HepG2 (cell line): ENCODE measurements around the gene SPN. TPM values are rescaled to one million over a fixed set of nuclear protein-coding genes. Genes with fewer than 3 reads are reported as not detected.

Experiments used
- ATAC-seq: fragments of 200-7000 bp; cut with Tn5 transposase; 3 replicates; pipeline ENCODE4 v1.9.1; 2020; ENCODE audit warnings: mild to moderate bottlenecking, moderate library complexity
- BruUV-seq: library from RNA; stranded (reverse); fragments of 400-500 nt; replicated peaks from 2 replicates; lab custom pipeline; 2021; lab: Mats Ljungman, UMichigan
- CTCF ChIA-PET: fragments of 300-600 bp; formaldehyde crosslinking; extraction: SDS; loops from one replicate; lab custom pipeline; 2021; ENCODE audit warnings: low total read pairs, inconsistent platforms, low intra/inter-chr PET ratio; lab: Yijun Ruan, JAX
- POLR2A ChIA-PET: fragments of 350-600 bp; sonication (Branson Sonifier 250); formaldehyde crosslinking; loops from one replicate; lab custom pipeline; 2020; ENCODE audit warnings: antibody characterized with exemption, inconsistent platforms; lab: Yijun Ruan, JAX
- DNase-seq: peaks from one replicate; pipeline ENCODE4 v3.0.0-alpha.2; 2015; ENCODE audit warnings: low spot score
- FAIRE-seq: peaks from 3 replicates; lab custom pipeline; 2011; peaks lifted over from hg19 to GRCh38; lab: Jason Lieb, UNC
- H2AFZ ChIP-seq: one replicate; pipeline ENCODE4 v1.6.1; 2011; ENCODE audit warnings: low read length, inconsistent platforms
- H3K27ac ChIP-seq: fragments of 300-600 bp; 3 replicates; pipeline ENCODE4 v1.8.0; 2011; ENCODE audit warnings: mixed run types, mild to moderate bottlenecking, mixed read lengths, low read length, inconsistent platforms; ENCODE audit not compliant: insufficient read depth; ENCODE audit errors: extremely low read length
- H3K27me3 ChIP-seq, 2 experiments: fragments of 200-600 bp in 1 of 2; 2 replicates in 1 of 2; 3 replicates in 1 of 2; pipeline versions ENCODE4 v1.6.0 to v1.8.0; 2011; ENCODE audit warnings: low read length in 2 of 2, mild to moderate bottlenecking in 2 of 2, moderate library complexity in 2 of 2, inconsistent platforms in 1 of 2; ENCODE audit not compliant: insufficient read depth in 2 of 2, control insufficient read depth in 1 of 2
- H3K36me3 ChIP-seq, 2 experiments: fragments of 200-600 bp in 1 of 2; replicated peaks in 1 of 2; 2 replicates in 1 of 2; 3 replicates in 1 of 2; pipeline versions ENCODE4 v1.5.1 to v1.8.0; 2011; ENCODE audit warnings: low read length in 2 of 2, inconsistent platforms in 1 of 2; ENCODE audit not compliant: insufficient read depth in 2 of 2, control insufficient read depth in 1 of 2
- H3K4me1 ChIP-seq: 2 replicates; pipeline ENCODE4 v1.5.1; 2012; ENCODE audit warnings: low read length, inconsistent platforms; ENCODE audit not compliant: insufficient read depth
- H3K4me2 ChIP-seq: 2 replicates; pipeline ENCODE4 v1.6.0; 2011; ENCODE audit warnings: low read depth, low read length, inconsistent platforms
- H3K4me3 ChIP-seq, 3 experiments: fragments of 200-600 bp in 1 of 3; sonication (generic), shearing (Covaris generic) in 1 of 3; replicated peaks in 1 of 3; 2 replicates each; pipeline ENCODE4 v1.5.1; 2011 to 2016; ENCODE audit warnings: low read length in 3 of 3, inconsistent platforms in 2 of 3, low read depth in 2 of 3, mild to moderate bottlenecking in 2 of 3, control low read depth in 1 of 3, mixed read lengths in 1 of 3; ENCODE audit not compliant: insufficient read depth in 1 of 3
- H3K79me2 ChIP-seq: one replicate; pipeline ENCODE4 v1.6.1; 2011; ENCODE audit warnings: low read length, inconsistent platforms; ENCODE audit not compliant: insufficient read depth
- H3K9ac ChIP-seq: 2 replicates; pipeline ENCODE4 v1.6.0; 2011; ENCODE audit warnings: mild to moderate bottlenecking, low read depth, low read length, inconsistent platforms; ENCODE audit not compliant: insufficient read depth
- H3K9me3 ChIP-seq: 2 replicates; pipeline ENCODE4 v1.5.1; 2012; ENCODE audit warnings: mild to moderate bottlenecking, low read length
- H4K20me1 ChIP-seq: 2 replicates; pipeline ENCODE4 v1.6.0; 2011; ENCODE audit warnings: inconsistent platforms, mild to moderate bottlenecking, low read length, moderate library complexity; ENCODE audit not compliant: insufficient read depth
- AGO2 ChIP-seq: fragments of 200-400 bp; formaldehyde crosslinking; optimal IDR thresholded peaks from 2 replicates; pipeline ENCODE3; 2017; ENCODE audit warnings: mild to moderate bottlenecking, low read depth, low read length, moderate library complexity
- CERS6 ChIP-seq: sonication (generic); formaldehyde crosslinking; IDR thresholded peaks from 2 replicates; pipeline ENCODE4 v1.5.0; 2020; ENCODE audit warnings: missing genetic modification reagents
- CSRNP1 ChIP-seq: sonication (generic); formaldehyde crosslinking; IDR thresholded peaks from 2 replicates; pipeline ENCODE4 v1.8.1; 2023; ENCODE audit warnings: mild to moderate bottlenecking, missing genetic modification reagents
- JUN ChIP-seq: sonication (generic); formaldehyde crosslinking; IDR thresholded peaks from 2 replicates; pipeline ENCODE4 v1.4.0; 2020; ENCODE audit warnings: mild to moderate bottlenecking, missing genetic modification reagents
- JUND ChIP-seq: sonication (generic); formaldehyde crosslinking; IDR thresholded peaks from 2 replicates; pipeline ENCODE4 v1.8.0; 2022; ENCODE audit warnings: mild to moderate bottlenecking, missing genetic modification reagents
- KDM1A ChIP-seq: IDR thresholded peaks from 2 replicates; pipeline ENCODE4 v1.6.1; 2016; ENCODE audit warnings: missing compliant biosample characterization
- SMARCC2 ChIP-seq: fragments of 450-650 bp; IDR thresholded peaks from 2 replicates; pipeline ENCODE4 v1.6.1; 2017; ENCODE audit warnings: antibody characterized with exemption, mild to moderate bottlenecking
- SNRNP70 ChIP-seq: fragments of 200-400 bp; formaldehyde crosslinking; IDR thresholded peaks from 2 replicates; pipeline ENCODE4 v1.6.1; 2017; ENCODE audit warnings: mild to moderate bottlenecking, low read depth, low read length, moderate library complexity
- SP2 ChIP-seq: sonication (generic); formaldehyde crosslinking; IDR thresholded peaks from 2 replicates; pipeline ENCODE4 v1.5.1; 2020; ENCODE audit warnings: mild to moderate bottlenecking, missing genetic modification reagents
- SRSF4 ChIP-seq: fragments of 200-400 bp; formaldehyde crosslinking; IDR thresholded peaks from one replicate; pipeline ENCODE4 v1.6.1; 2018; ENCODE audit warnings: mild to moderate bottlenecking, low read depth, low read length, moderate library complexity; ENCODE audit not compliant: poor library complexity, severe bottlenecking
- U2AF2 ChIP-seq: fragments of 200-400 bp; formaldehyde crosslinking; IDR thresholded peaks from 2 replicates; pipeline ENCODE4 v1.6.1; 2017; ENCODE audit warnings: low read depth, mild to moderate bottlenecking, low read length
- ZNF138 ChIP-seq: sonication (generic); formaldehyde crosslinking; IDR thresholded peaks from 2 replicates; pipeline ENCODE4 v1.5.0; 2020; ENCODE audit warnings: mild to moderate bottlenecking, low read depth, missing genetic modification reagents
- WGBS: methylation state at CpG from one replicate; pipeline ENCODE4 v1.1.6; 2017; ENCODE audit warnings: low lambda C conversion rate; 5-methylcytosine and 5-hydroxymethylcytosine counted together
- in situ Hi-C: cut with HindIII; loops from 2 replicates; pipeline ENCODE4 v1.10.0; 2017; ENCODE audit warnings: low pct_unique_long_range_greater_than_20kb; ENCODE audit not compliant: extremely low pct_ligation_motif_present
- intact Hi-C: fragments of 100-400 bp; cut with micrococcal nuclease; formaldehyde crosslinking; loops from one replicate; pipeline ENCODE4 v1.10.0; 2022; ENCODE audit not compliant: unreplicated experiment
- polyA plus RNA-seq, 8 experiments: library from polyadenylated mRNA; depleted of rRNA in 3 of 8; stranded (reverse) in 7 of 8; unstranded in 1 of 8; fragments of >200 nt; fragmentation: Illumina TruSeq in 4 of 8; extraction: Trizol in 4 of 8; gene quantifications; 2 replicates each; pipeline versions ENCODE4 v1.2.1 to v1.2.3, GENCODE V29; 2011 to 2016; ENCODE audit warnings: low read depth in 4 of 8, missing spikeins in 1 of 8, mixed read lengths in 1 of 8; ENCODE audit not compliant: insufficient read depth in 1 of 8
- total RNA-seq, 5 experiments: library from RNA; depleted of rRNA; stranded (reverse); fragments of >200 nt; fragmentation: Illumina TruSeq; extraction: Trizol; gene quantifications; 2 replicates each; pipeline ENCODE4 v1.2.3, GENCODE V29; 2016; ENCODE audit warnings: low read depth in 1 of 5
- TF ChIP-seq, protein P1 (sequence below): sonication (generic); formaldehyde crosslinking; conservative IDR thresholded peaks from 2 replicates; pipeline ENCODE4 v1.5.0; 2020; ENCODE audit warnings: missing genetic modification reagents
- TF ChIP-seq, protein P2 (sequence below): sonication (generic); formaldehyde crosslinking; conservative IDR thresholded peaks from 2 replicates; pipeline ENCODE4 v1.8.1; 2023; ENCODE audit warnings: missing genetic modification reagents

SPN gene
- total and polyA plus RNA-seq, 2 of the 13 experiments (the other 11 are each of a cell fraction or from before 2014, with no cell fraction given): 0.22 to 1.6 TPM

DNA sequence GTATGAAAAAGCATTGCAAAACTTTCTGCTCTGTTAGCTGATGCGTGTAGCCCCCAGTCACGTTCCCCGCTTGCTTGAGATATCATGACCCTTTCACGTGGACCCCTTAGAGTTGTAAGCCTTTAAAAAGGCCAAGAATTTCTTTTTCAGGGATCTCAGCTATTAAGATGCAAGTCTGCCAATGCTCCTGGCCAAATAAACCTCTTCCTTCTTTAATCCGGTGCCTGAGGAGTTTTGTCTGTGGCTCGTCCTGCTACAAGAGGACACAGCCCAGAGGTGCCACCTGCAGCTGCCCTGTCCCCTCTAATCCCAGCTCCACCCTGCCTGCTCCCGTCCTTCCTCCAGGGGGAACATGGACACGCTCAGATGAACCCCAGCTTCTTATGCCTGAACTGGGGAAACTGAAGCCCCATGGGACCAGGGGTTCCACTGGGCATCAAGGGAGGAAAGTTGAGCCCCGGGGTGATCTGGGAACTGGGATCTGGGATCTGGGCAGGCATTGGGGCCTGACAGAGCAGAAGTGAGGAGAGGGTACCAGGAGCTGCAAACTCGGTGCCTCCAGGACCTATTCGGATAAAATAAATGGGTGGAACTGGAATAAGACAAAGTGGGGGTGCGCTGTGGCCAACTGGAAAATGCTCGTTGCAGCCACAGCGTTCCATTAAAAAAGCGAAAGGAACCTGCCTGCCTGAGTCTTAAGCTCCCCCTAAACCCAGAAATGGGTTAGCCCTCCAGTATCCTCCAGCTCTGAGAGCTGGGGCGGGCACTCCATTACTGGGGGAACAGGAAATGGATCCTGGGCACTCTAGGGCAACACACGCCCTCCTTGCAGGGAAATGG is 35.7 kb downstream of the SPN start (continued):
- no peak for TF ChIP-seq CSRNP1 (CRISPR knock-in tag)
- TF ChIP-seq SNRNP70: no peak
- no peak for TF ChIP-seq SRSF4
- peak; percentile 76 for TF ChIP-seq AGO2
- no peak for TF ChIP-seq JUND (CRISPR knock-in tag)
- TF ChIP-seq KDM1A (CRISPR knock-in tag): no peak
- no peak for TF ChIP-seq ZNF138

GRCh38 chr16:29699324-29700219 is 36.5 kb downstream of the SPN start:
- BruUV-seq: no TSS peak
- CTCF ChIA-PET: interaction anchor here (0.8 to 2.7 kb wide), 7 partner anchors 8 to 333 kb away, joined by 3 to 23 read pairs (median 9); partner anchors contain the start of gene PAGR1
- WGBS: 70% methylated on average over 11 of the region's 11 CpGs
- H4K20me1 ChIP-seq: peaks cover 8% of the 10 kb centered on the region
- FAIRE-seq (peak; percentile 8), DNase-seq (no peak), ATAC-seq (0 out of 3 replicates have a peak, but pooled peaks have one; percentile 3)
- in situ Hi-C loops: loop anchor here (10.0 kb wide), 1 partner anchor 335 kb away; the partner anchor contains the start of gene TLCD3B
- intact Hi-C loops: loop anchor here (1.0 to 5.0 kb wide), 3 partner anchors 22 to 333 kb away; partner anchors contain the start of gene TLCD3B
- H2AFZ ChIP-seq: no peak overlapping the region
- no peak overlapping the region for H3K4me2 ChIP-seq
- peaks cover 0 to 4% of the 10 kb centered on the region in 2 experiments; a peak in 1 of 5 replicates for H3K27me3 ChIP-seq
- H3K4me1 ChIP-seq: peaks cover 19% of the 10 kb centered on the region
- no peak overlapping the region for H3K4me3 ChIP-seq
- H3K79me2 ChIP-seq: peaks cover 3% of the 10 kb centered on the region
- POLR2A ChIA-PET: interaction anchor here (0.6 to 2.4 kb wide), 16 partner anchors 11 to 333 kb away, joined by 3 to 11 read pairs (median 5); partner anchors contain the start of genes KIF22, MAZ, PAGR1 and QPRT
- H3K36me3 ChIP-seq: peaks cover 11 to 17% of the 10 kb centered on the region in 2 experiments; a peak in 4 of 5 replicates
- H3K27ac ChIP-seq: no peak overlapping the region
- no peak overlapping the region for H3K9ac ChIP-seq
- H3K9me3 ChIP-seq: no peaks in the 10 kb centered on the region
- TF ChIP-seq, protein P1, sequence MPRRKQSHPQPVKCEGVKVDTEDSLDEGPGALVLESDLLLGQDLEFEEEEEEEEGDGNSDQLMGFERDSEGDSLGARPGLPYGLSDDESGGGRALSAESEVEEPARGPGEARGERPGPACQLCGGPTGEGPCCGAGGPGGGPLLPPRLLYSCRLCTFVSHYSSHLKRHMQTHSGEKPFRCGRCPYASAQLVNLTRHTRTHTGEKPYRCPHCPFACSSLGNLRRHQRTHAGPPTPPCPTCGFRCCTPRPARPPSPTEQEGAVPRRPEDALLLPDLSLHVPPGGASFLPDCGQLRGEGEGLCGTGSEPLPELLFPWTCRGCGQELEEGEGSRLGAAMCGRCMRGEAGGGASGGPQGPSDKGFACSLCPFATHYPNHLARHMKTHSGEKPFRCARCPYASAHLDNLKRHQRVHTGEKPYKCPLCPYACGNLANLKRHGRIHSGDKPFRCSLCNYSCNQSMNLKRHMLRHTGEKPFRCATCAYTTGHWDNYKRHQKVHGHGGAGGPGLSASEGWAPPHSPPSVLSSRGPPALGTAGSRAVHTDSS: no peak
- no peak for TF ChIP-seq SP2 (CRISPR knock-in tag)
- TF ChIP-seq, protein P2, sequence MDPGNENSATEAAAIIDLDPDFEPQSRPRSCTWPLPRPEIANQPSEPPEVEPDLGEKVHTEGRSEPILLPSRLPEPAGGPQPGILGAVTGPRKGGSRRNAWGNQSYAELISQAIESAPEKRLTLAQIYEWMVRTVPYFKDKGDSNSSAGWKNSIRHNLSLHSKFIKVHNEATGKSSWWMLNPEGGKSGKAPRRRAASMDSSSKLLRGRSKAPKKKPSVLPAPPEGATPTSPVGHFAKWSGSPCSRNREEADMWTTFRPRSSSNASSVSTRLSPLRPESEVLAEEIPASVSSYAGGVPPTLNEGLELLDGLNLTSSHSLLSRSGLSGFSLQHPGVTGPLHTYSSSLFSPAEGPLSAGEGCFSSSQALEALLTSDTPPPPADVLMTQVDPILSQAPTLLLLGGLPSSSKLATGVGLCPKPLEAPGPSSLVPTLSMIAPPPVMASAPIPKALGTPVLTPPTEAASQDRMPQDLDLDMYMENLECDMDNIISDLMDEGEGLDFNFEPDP (CRISPR knock-in tag): no peak
- no peak for TF ChIP-seq CERS6 (CRISPR knock-in tag)
- no peak for TF ChIP-seq U2AF2
- TF ChIP-seq SMARCC2: no peak
- no peak for TF ChIP-seq JUN
